Measurements from ENCODE around the gene EPB41L2.

Gene EPB41L2

GRCh38 chr6:131073577-131073976, 10.5 kb upstream of the EPB41L2 start:
- no peak overlapping the region for H3K27ac ChIP-seq (ENCODE audit: low read length)
- H3K4me1 ChIP-seq (ENCODE audit: low read length): no peaks in the 10 kb centered on the region
- no peaks in the 10 kb centered on the region for H3K9me3 ChIP-seq (ENCODE audit: insufficient read depth, low read length)
- no peak overlapping the region for H3K9ac ChIP-seq (ENCODE audit: low read length)
- H3K4me3 ChIP-seq (ENCODE audit: low read length): no peak overlapping the region
- no peak overlapping the region for H3K4me2 ChIP-seq (ENCODE audit: low read length)
- no peak overlapping the region for H2AFZ ChIP-seq (ENCODE audit: low read depth, low read length)
- no peaks in the 10 kb centered on the region for H3K79me2 ChIP-seq (ENCODE audit: low read length)
- H3K27me3 ChIP-seq (ENCODE audit: low read depth, low read length): no peaks in the 10 kb centered on the region
- TF ChIP-seq EZH2phosphoT487 (IDR thresholded peaks at IDR 0.05; ENCODE audit: low read depth) (no peak), CTCF (IDR thresholded peaks at IDR 0.05; ENCODE audit: low read depth, low read length) (no peak)
- no peaks in the 10 kb centered on the region for H4K20me1 ChIP-seq (ENCODE audit: insufficient read depth, low read length)
- no peaks in the 10 kb centered on the region for H3K36me3 ChIP-seq (replicated peaks; ENCODE audit: low read depth, low read length)

- H3K4me2 ChIP-seq (ENCODE audit: low read length): no peak overlapping the region
- no peaks in the 10 kb centered on the region for H4K20me1 ChIP-seq (ENCODE audit: insufficient read depth, low read length)
- TF ChIP-seq CTCF (IDR thresholded peaks at IDR 0.05; ENCODE audit: low read depth, low read length) (no peak), EZH2phosphoT487 (IDR thresholded peaks at IDR 0.05; ENCODE audit: low read depth) (no peak)
- no peak overlapping the region for H2AFZ ChIP-seq (ENCODE audit: low read depth, low read length)
- H3K27ac ChIP-seq (ENCODE audit: low read length): no peak overlapping the region
- H3K36me3 ChIP-seq (replicated peaks; ENCODE audit: low read depth, low read length): no peaks in the 10 kb centered on the region
- no peaks in the 10 kb centered on the region for H3K79me2 ChIP-seq (ENCODE audit: low read length)
- no peak overlapping the region for H3K9ac ChIP-seq (ENCODE audit: low read length)
- H3K9me3 ChIP-seq (ENCODE audit: insufficient read depth, low read length): no peaks in the 10 kb centered on the region
- H3K4me3 ChIP-seq (ENCODE audit: low read length): no peak overlapping the region
- H3K4me1 ChIP-seq (ENCODE audit: low read length): no peaks in the 10 kb centered on the region
- H3K27me3 ChIP-seq (ENCODE audit: low read depth, low read length): no peaks in the 10 kb centered on the region
These were observed 7.0 kb upstream of the EPB41L2 start for GRCh38 chr6:131070061-131070460.

- H3K4me3 ChIP-seq (ENCODE audit: low read length): no peak overlapping the region
- H2AFZ ChIP-seq (ENCODE audit: low read depth, low read length): no peak overlapping the region
- no peaks in the 10 kb centered on the region for H4K20me1 ChIP-seq (ENCODE audit: insufficient read depth, low read length)
- TF ChIP-seq EZH2phosphoT487 (IDR thresholded peaks at IDR 0.05; ENCODE audit: low read depth): no peak
- TF ChIP-seq CTCF (IDR thresholded peaks at IDR 0.05; ENCODE audit: low read depth, low read length): no peak
- H3K27ac ChIP-seq (ENCODE audit: low read length): no peak overlapping the region
- no peaks in the 10 kb centered on the region for H3K27me3 ChIP-seq (ENCODE audit: low read depth, low read length)
- H3K9me3 ChIP-seq (ENCODE audit: insufficient read depth, low read length): no peaks in the 10 kb centered on the region
- no peaks in the 10 kb centered on the region for H3K36me3 ChIP-seq (replicated peaks; ENCODE audit: low read depth, low read length)
- H3K9ac ChIP-seq (ENCODE audit: low read length): no peak overlapping the region
- H3K4me1 ChIP-seq (ENCODE audit: low read length): no peaks in the 10 kb centered on the region
- H3K79me2 ChIP-seq (ENCODE audit: low read length): no peaks in the 10 kb centered on the region
- H3K4me2 ChIP-seq (ENCODE audit: low read length): no peak overlapping the region
These were observed 5.1 kb upstream of the EPB41L2 start for GRCh38 chr6:131068165-131068564.

GRCh38 chr6:131067521-131067920, 4.5 kb upstream of the EPB41L2 start:
- no peak overlapping the region for H3K27ac ChIP-seq (ENCODE audit: low read length)
- no peaks in the 10 kb centered on the region for H3K79me2 ChIP-seq (ENCODE audit: low read length)
- TF ChIP-seq EZH2phosphoT487 (IDR thresholded peaks at IDR 0.05; ENCODE audit: low read depth) (no peak), CTCF (IDR thresholded peaks at IDR 0.05; ENCODE audit: low read depth, low read length) (no peak)
- no peaks in the 10 kb centered on the region for H3K4me1 ChIP-seq (ENCODE audit: low read length)
- H3K4me3 ChIP-seq (ENCODE audit: low read length): no peak overlapping the region
- H3K9ac ChIP-seq (ENCODE audit: low read length): no peak overlapping the region
- no peaks in the 10 kb centered on the region for H3K9me3 ChIP-seq (ENCODE audit: insufficient read depth, low read length)
- H3K4me2 ChIP-seq (ENCODE audit: low read length): no peak overlapping the region
- no peaks in the 10 kb centered on the region for H3K36me3 ChIP-seq (replicated peaks; ENCODE audit: low read depth, low read length)
- no peaks in the 10 kb centered on the region for H4K20me1 ChIP-seq (ENCODE audit: insufficient read depth, low read length)
- no peaks in the 10 kb centered on the region for H3K27me3 ChIP-seq (ENCODE audit: low read depth, low read length)
- H2AFZ ChIP-seq (ENCODE audit: low read depth, low read length): no peak overlapping the region
